ENCODE data around the gene NPEPL1. TPM values are rescaled to one million over a fixed set of nuclear protein-coding genes. Genes with fewer than 3 reads are reported as not detected.

NPEPL1 gene
- total and polyA plus RNA-seq, 2 of the 8 experiments (the other 6 are each of a cell fraction or from before 2014, with no cell fraction given): 12.4 to 26.8 TPM

DNA sequence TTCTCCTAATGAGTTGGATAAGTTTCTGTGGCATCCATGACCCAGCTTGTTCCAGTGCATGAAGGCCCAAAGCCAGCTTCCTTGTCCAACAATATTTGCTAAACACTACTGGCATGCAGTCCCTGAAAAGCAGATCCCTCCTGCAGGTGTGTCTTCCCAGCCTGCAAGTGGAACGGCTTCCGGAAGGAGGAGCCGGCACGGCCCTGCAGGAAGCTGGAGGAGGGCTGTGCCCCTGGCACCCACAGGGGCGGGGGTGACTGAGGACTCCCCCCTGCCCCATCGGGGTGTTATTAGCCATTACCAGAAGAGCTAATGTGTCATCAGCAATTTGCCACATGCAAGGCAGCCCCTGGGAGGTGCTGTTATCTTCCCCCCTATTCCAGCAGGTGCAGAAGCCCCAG lies 27.4 kb downstream of the NPEPL1 start:
- no peak for FAIRE-seq
- WGBS, 2 experiments (ENCODE audit: extremely low coverage in 1 of 2, insufficient coverage in 1 of 2, insufficient read length in 1 of 2, insufficient replicate concordance in 2 of 2, low coverage in 1 of 2, low lambda C conversion rate in 2 of 2, missing lambda C conversion rate in 1 of 2): 73% methylated on average over 6 of the region's 6 CpGs; no CpG with 5 or more reads in 1 of the 2 experiments

More for the DNA sequence above, 27.4 kb downstream of the NPEPL1 start:
- Histone ChIP-seq H2BK20ac (ENCODE audit: low read length) (no peak overlapping the region), H3K4me2 (ENCODE audit: insufficient read depth in 1 of 2, low read depth in 2 of 2, low read length in 2 of 2) (no peak overlapping the region), H3K18ac (ENCODE audit: extremely low read depth, low read length) (no peak overlapping the region; the same call in 1 of the 2 replicates), H3K9ac (replicated peaks in 1 of 4; ENCODE audit: extremely low read depth in 1 of 4, low read depth in 3 of 4, low read length in 3 of 4) (no peak overlapping the region), H2BK5ac (ENCODE audit: low read depth, low read length) (no peak overlapping the region), H3K56ac (replicated peaks; ENCODE audit: insufficient read length, low read depth, low read length) (no peak overlapping the region), H3K27ac (ENCODE audit: low read depth, low read length) (no peak overlapping the region), H4K8ac (ENCODE audit: extremely low read depth, insufficient read depth, low read length) (no peak overlapping the region), H2BK120ac (replicated peaks; ENCODE audit: low read depth, low read length) (no peak overlapping the region), H3K4me3 (ENCODE audit: extremely low read depth in 1 of 4, insufficient read depth in 2 of 4, low read depth in 3 of 4, low read length in 4 of 4) (no peak overlapping the region), H2BK15ac (ENCODE audit: low read length) (no peak overlapping the region), H3K23ac (ENCODE audit: insufficient read length) (no peak overlapping the region), H4K5ac (ENCODE audit: insufficient read length, low read depth, low read length) (no peak overlapping the region), H3K79me2 (ENCODE audit: control insufficient read depth in 1 of 2, insufficient read depth in 2 of 2, low read length in 2 of 2) (no peaks in the 10 kb centered on the region), H4K91ac (replicated peaks; ENCODE audit: insufficient read length, low read length) (no peak overlapping the region), H3K4ac (replicated peaks; ENCODE audit: insufficient read length, low read depth, low read length) (no peak overlapping the region), H2BK12ac (ENCODE audit: low read depth, low read length) (no peak overlapping the region), H3K27me3 (replicated peaks in 1 of 4; ENCODE audit: control insufficient read depth in 3 of 4, extremely low read depth in 1 of 4, insufficient read depth in 3 of 4, low read length in 3 of 4) (peaks cover 0 to 4% (median 1%) of the 10 kb centered on the region in 4 experiments; a peak in 3 of 7 replicates), H3K14ac (ENCODE audit: insufficient read length) (no peak overlapping the region), H4K20me1 (replicated peaks in 1 of 2; ENCODE audit: control insufficient read depth in 1 of 2, insufficient read depth in 2 of 2, low read length in 2 of 2) (no peaks in the 10 kb centered on the region), H2AFZ (ENCODE audit: low read length) (no peak overlapping the region), H3K4me1 (replicated peaks in 1 of 4; ENCODE audit: control insufficient read depth in 3 of 4, insufficient read depth in 4 of 4, low read length in 3 of 4) (peaks cover 0 to 4% (median 0%) of the 10 kb centered on the region in 4 experiments; a peak in 2 of 7 replicates), H3K9me3 (ENCODE audit: insufficient read depth in 2 of 2, low read depth in 1 of 2, low read length in 1 of 2) (no peaks in the 10 kb centered on the region; a peak in 1 of 4 replicates), H3K23me2 (ENCODE audit: low read depth, low read length) (no peaks in the 10 kb centered on the region), H3K79me1 (ENCODE audit: low read depth, low read length) (no peaks in the 10 kb centered on the region; the same call in 1 of the 2 replicates), H2AK5ac (ENCODE audit: low read depth, low read length) (no peak overlapping the region), H3K36me3 (ENCODE audit: control insufficient read depth in 2 of 4, insufficient read depth in 4 of 4, low read length in 3 of 4) (no peaks in the 10 kb centered on the region)
- ChIA-PET CTCF (ENCODE audit: partially characterized antibody) (no interaction called here), POLR2A (ENCODE audit: partially characterized antibody) (interaction anchor here (0.6 to 10.9 kb wide), 7 partner anchors 9 to 163 kb away, joined by 3 to 188 read pairs (median 6); no protein-coding TSS in a partner anchor)
- peak in 1 of 2 experiments; percentile 43 for DNase-seq (ENCODE audit: low read depth in 1 of 2, low spot score in 2 of 2)
- TF ChIP-seq, protein P1, sequence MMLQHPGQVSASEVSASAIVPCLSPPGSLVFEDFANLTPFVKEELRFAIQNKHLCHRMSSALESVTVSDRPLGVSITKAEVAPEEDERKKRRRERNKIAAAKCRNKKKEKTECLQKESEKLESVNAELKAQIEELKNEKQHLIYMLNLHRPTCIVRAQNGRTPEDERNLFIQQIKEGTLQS (IDR thresholded peaks at IDR 0.05; ENCODE audit: insufficient read depth, low read depth, low read length): no peak
- no peak for TF ChIP-seq SAP30 (IDR thresholded peaks at IDR 0.05; ENCODE audit: insufficient read depth, insufficient replicate concordance, low read length)
- no peak for TF ChIP-seq RNF2 (IDR thresholded peaks at IDR 0.05; ENCODE audit: borderline replicate concordance, low read depth, low read length, missing control alignments, poor library complexity, severe bottlenecking)
- TF ChIP-seq GABPA (IDR thresholded peaks at IDR 0.05; ENCODE audit: borderline replicate concordance, insufficient read depth, low read length): no peak
- no peak for TF ChIP-seq FOSL1 (IDR thresholded peaks at IDR 0.05; ENCODE audit: insufficient read depth, low read depth, low read length)
- no peak for TF ChIP-seq EGR1 (IDR thresholded peaks at IDR 0.05; ENCODE audit: borderline replicate concordance, low read depth, low read length)
- TF ChIP-seq CBX8 (IDR thresholded peaks at IDR 0.05; ENCODE audit: borderline replicate concordance, low read depth, low read length): no peak
- no peak for TF ChIP-seq SP4 (IDR thresholded peaks at IDR 0.05; ENCODE audit: low read length)
- TF ChIP-seq TAF1 (IDR thresholded peaks at IDR 0.05; ENCODE audit: low read depth, low read length): no peak
- TF ChIP-seq TEAD4 (IDR thresholded peaks at IDR 0.05; ENCODE audit: low read depth, low read length): no peak

All from H1 (cell line).